ENCODE data around the gene TUBD1. TPM values are rescaled to one million over a fixed set of nuclear protein-coding genes. Genes with fewer than 3 reads are reported as not detected.

The TUBD1 gene
- total and polyA plus RNA-seq, 2 of the 13 experiments (the other 11 are each of a cell fraction or from before 2014, with no cell fraction given): 18.2 to 25.9 TPM

- TF ChIP-seq ZNF652 (CRISPR knock-in tag; IDR thresholded peaks at IDR 0.05; ENCODE audit: borderline replicate concordance, low read depth) (peak; percentile 67; the same call in 1 of the 2 replicates), LRRFIP1 (CRISPR knock-in tag; conservative IDR thresholded peaks at IDR 0.05) (no peak), ZNF558 (CRISPR knock-in tag; IDR thresholded peaks at IDR 0.05; ENCODE audit: borderline replicate concordance) (peak; percentile 17; the same call in 1 of the 2 replicates), ZNF101 (CRISPR knock-in tag; IDR thresholded peaks at IDR 0.05; ENCODE audit: borderline replicate concordance, low read depth) (no peak), PHF8 (CRISPR knock-in tag; IDR thresholded peaks at IDR 0.05) (no peak; the same call in none of the 2 replicates), ZNF792 (CRISPR knock-in tag; IDR thresholded peaks at IDR 0.05) (peak; percentile 96; the same call in 1 of the 2 replicates), TEAD2 (CRISPR knock-in tag; IDR thresholded peaks at IDR 0.05) (no peak), RARG (CRISPR knock-in tag; IDR thresholded peaks at IDR 0.05; ENCODE audit: low read depth) (peak; percentile 48; the same call in 1 of the 2 replicates), GTF2F1 (IDR thresholded peaks at IDR 0.05; ENCODE audit: low read length) (peak; percentile 97), ZBTB37 (CRISPR knock-in tag; IDR thresholded peaks at IDR 0.05) (0 out of 2 replicates have a peak, but pooled peaks have one; percentile 27), ZNF431 (CRISPR knock-in tag; IDR thresholded peaks at IDR 0.05; ENCODE audit: borderline replicate concordance, low read depth) (peak; percentile 33; the same call in 1 of the 2 replicates), NFYB (CRISPR knock-in tag; IDR thresholded peaks at IDR 0.05) (peak; percentile 54), ZNF430 (CRISPR knock-in tag; IDR thresholded peaks at IDR 0.05) (0 out of 2 replicates have a peak, but pooled peaks have one; percentile 61), TBP (CRISPR knock-in tag; IDR thresholded peaks at IDR 0.05) (no peak), ZKSCAN1 (IDR thresholded peaks at IDR 0.05; ENCODE audit: low read length) (no peak), ESRRA (CRISPR knock-in tag; IDR thresholded peaks at IDR 0.05; ENCODE audit: low read depth) (0 out of 2 replicates have a peak, but pooled peaks have one; percentile 1), ZFP36 (IDR thresholded peaks at IDR 0.05; ENCODE audit: borderline replicate concordance, low read depth, low read length, partially characterized antibody) (no peak), AGO1 (IDR thresholded peaks at IDR 0.05; ENCODE audit: low read depth, low read length, poor library complexity, severe bottlenecking) (no peak), GZF1 (CRISPR knock-in tag; IDR thresholded peaks at IDR 0.05) (0 out of 2 replicates have a peak, but pooled peaks have one; percentile 38), GMEB2 (CRISPR knock-in tag; IDR thresholded peaks at IDR 0.05; ENCODE audit: low read depth) (no peak), E2F2 (CRISPR knock-in tag; IDR thresholded peaks at IDR 0.05; ENCODE audit: borderline replicate concordance) (no peak), ZNF44 (CRISPR knock-in tag; IDR thresholded peaks at IDR 0.05) (no peak), NAIF1 (CRISPR knock-in tag; IDR thresholded peaks at IDR 0.05; ENCODE audit: borderline replicate concordance) (peak; percentile 73; the same call in 1 of the 2 replicates)
These were observed 55.3 kb downstream of the TUBD1 start (continued) for GRCh38 chr17:59837308-59838051.
